HG03108 (cell line): Measurements from ENCODE around the gene PLPP4.

ENCODE experiments used
- ATAC-seq: cut with Tn5 transposase; IDR thresholded peaks from one replicate; pipeline ENCODE4 v1.9.1; 2021; ENCODE audit warnings: moderate library complexity; ENCODE audit not compliant: unreplicated experiment

PLPP4 gene

GRCh38 chr10:120456626-120457430, at the start of gene PLPP4:
TSS of gene PLPP4 (plus strand) at chr10:120457227. CDS start at chr10:120457306, 79 bp downstream.
- no peak for ATAC-seq

GRCh38 chr10:120409816-120410215, 47.2 kb upstream of the PLPP4 start:
- ATAC-seq, result no peak

- ATAC-seq, result no peak
Measured at GRCh38 chr10:120414946-120415345, 42.1 kb upstream of the PLPP4 start.

- ATAC-seq, result no peak
Measured at GRCh38 chr10:120415709-120416330, 41.2 kb upstream of the PLPP4 start.

GRCh38 chr10:120420421-120420820, 36.6 kb upstream of the PLPP4 start:
- ATAC-seq, result no peak

- ATAC-seq, result no peak
Measured at GRCh38 chr10:120421250-120421649, 35.8 kb upstream of the PLPP4 start.

- no peak for ATAC-seq
Measured at GRCh38 chr10:120422457-120422856, 34.6 kb upstream of the PLPP4 start.

GRCh38 chr10:120423431-120424197, 33.4 kb upstream of the PLPP4 start:
- ATAC-seq, result no peak

- no peak for ATAC-seq
Measured at GRCh38 chr10:120424198-120424464, 32.9 kb upstream of the PLPP4 start.

GRCh38 chr10:120426306-120426705, 30.7 kb upstream of the PLPP4 start:
- no peak for ATAC-seq

- no peak for ATAC-seq
Measured at GRCh38 chr10:120428754-120429153, 28.3 kb upstream of the PLPP4 start.

GRCh38 chr10:120429395-120429794, 27.6 kb upstream of the PLPP4 start:
- no peak for ATAC-seq

- ATAC-seq, result no peak
Measured at GRCh38 chr10:120431251-120431651, 25.8 kb upstream of the PLPP4 start.

- no peak for ATAC-seq
Measured at GRCh38 chr10:120432209-120432608, 24.8 kb upstream of the PLPP4 start.

- no peak for ATAC-seq
Measured at GRCh38 chr10:120433141-120433540, 23.9 kb upstream of the PLPP4 start.

GRCh38 chr10:120436439-120437112, 20.5 kb upstream of the PLPP4 start:
- ATAC-seq, result no peak

GRCh38 chr10:120437541-120437940, 19.5 kb upstream of the PLPP4 start:
- no peak for ATAC-seq

GRCh38 chr10:120451968-120452367, 5.1 kb upstream of the PLPP4 start:
- no peak for ATAC-seq

- ATAC-seq, result no peak
Measured at GRCh38 chr10:120453319-120453718, 3.7 kb upstream of the PLPP4 start.

GRCh38 chr10:120453886-120454285, 3.1 kb upstream of the PLPP4 start:
- ATAC-seq, result no peak

- ATAC-seq, result no peak
Measured at GRCh38 chr10:120455004-120455403, 2.0 kb upstream of the PLPP4 start.
